Fibroblast of peridontal ligament (primary cell): ENCODE data around the gene BCL11B.

Experiments used
- DNase-seq: peaks from one replicate; pipeline ENCODE4 v3.0.0-alpha.2; 2010; ENCODE audit errors: extremely low read depth

The BCL11B gene

GRCh38 chr14:99267837-99268781, 3.9 kb downstream of the BCL11B start:
- no peak for DNase-seq

GRCh38 chr14:99267381-99267780, 4.6 kb downstream of the BCL11B start:
- no peak for DNase-seq

- DNase-seq: peak; percentile 62
Observed at GRCh38 chr14:99266181-99267178, 5.5 kb downstream of the BCL11B start.

GRCh38 chr14:99265571-99265970, 6.4 kb downstream of the BCL11B start:
- no peak for DNase-seq

GRCh38 chr14:99264691-99265450, 7.1 kb downstream of the BCL11B start:
- no peak for DNase-seq

GRCh38 chr14:99263564-99264330, 8.2 kb downstream of the BCL11B start:
- DNase-seq: no peak

- no peak for DNase-seq
Observed at GRCh38 chr14:99262977-99263448, 9.0 kb downstream of the BCL11B start.

GRCh38 chr14:99261912-99262787, 9.8 kb downstream of the BCL11B start:
- no peak for DNase-seq

GRCh38 chr14:99260587-99261551, 11.1 kb downstream of the BCL11B start:
- no peak for DNase-seq

- DNase-seq: no peak
Observed at GRCh38 chr14:99260116-99260515, 11.9 kb downstream of the BCL11B start.

- no peak for DNase-seq
Observed at GRCh38 chr14:99258876-99259726, 12.9 kb downstream of the BCL11B start.

GRCh38 chr14:99258341-99258861, 13.6 kb downstream of the BCL11B start:
- no peak for DNase-seq

- no peak for DNase-seq
Observed at GRCh38 chr14:99257673-99258221, 14.2 kb downstream of the BCL11B start.

GRCh38 chr14:99257122-99257672, 14.8 kb downstream of the BCL11B start:
- no peak for DNase-seq

GRCh38 chr14:99256483-99256874, 15.5 kb downstream of the BCL11B start:
- DNase-seq: no peak

- no peak for DNase-seq
Observed at GRCh38 chr14:99255621-99256482, 16.1 kb downstream of the BCL11B start.
